Sigmoid colon (tissue), 4 donors: ENCODE results near the gene ANKRD27.

Experiments used
- POLR2A ChIP-seq, 2 donors: fragments of 450-650 bp; IDR thresholded peaks; one replicate each; pipeline ENCODE4 v1.6.1; 2016; ENCODE audit warnings: antibody characterized with exemption in 2 of 2, mild to moderate bottlenecking in 2 of 2, moderate library complexity in 2 of 2
- POLR2AphosphoS5 ChIP-seq, 4 donors: sonication (generic); formaldehyde crosslinking; IDR thresholded peaks; one replicate each; pipeline ENCODE4 v1.6.1; 2017; ENCODE audit warnings: antibody characterized with exemption in 4 of 4
- TF ChIP-seq, protein P1 (sequence below), 4 experiments: fragments of 450-650 bp in 3 of 4; fragments of 200-600 bp in 1 of 4; IDR thresholded peaks; one replicate each; pipeline ENCODE4 v1.5.1; 2016 to 2019; ENCODE audit warnings: antibody characterized with exemption in 4 of 4, mild to moderate bottlenecking in 3 of 4, moderate library complexity in 2 of 4

DNA sequence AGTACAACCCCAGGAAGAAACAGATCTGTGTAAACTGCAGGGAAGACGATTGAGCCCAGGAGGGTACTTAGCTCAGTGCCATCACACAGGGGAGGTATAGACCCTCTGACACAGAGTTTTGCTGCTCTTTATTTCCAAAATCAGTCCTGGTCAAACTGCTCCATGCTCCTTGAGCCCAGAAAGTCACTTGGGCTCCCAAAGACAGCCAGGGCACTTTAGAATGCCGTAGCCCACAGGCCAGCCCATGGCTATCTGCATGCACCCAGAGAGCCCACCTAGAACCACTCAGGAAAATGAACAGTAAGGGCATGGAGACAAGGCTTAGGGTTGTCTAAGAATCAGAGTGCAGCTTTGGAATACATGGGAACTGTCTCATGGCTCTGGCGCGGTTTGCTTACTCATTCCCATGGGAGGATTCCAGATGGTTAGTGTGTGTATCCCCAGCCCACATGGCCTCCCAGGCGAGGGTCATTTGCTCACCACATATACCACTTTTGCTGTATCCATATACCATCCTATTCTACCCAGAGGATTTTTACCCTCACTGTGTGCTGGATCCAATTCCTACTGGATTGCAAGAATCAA is 108.6 kb downstream of the ANKRD27 start:
- TF ChIP-seq, protein P1, sequence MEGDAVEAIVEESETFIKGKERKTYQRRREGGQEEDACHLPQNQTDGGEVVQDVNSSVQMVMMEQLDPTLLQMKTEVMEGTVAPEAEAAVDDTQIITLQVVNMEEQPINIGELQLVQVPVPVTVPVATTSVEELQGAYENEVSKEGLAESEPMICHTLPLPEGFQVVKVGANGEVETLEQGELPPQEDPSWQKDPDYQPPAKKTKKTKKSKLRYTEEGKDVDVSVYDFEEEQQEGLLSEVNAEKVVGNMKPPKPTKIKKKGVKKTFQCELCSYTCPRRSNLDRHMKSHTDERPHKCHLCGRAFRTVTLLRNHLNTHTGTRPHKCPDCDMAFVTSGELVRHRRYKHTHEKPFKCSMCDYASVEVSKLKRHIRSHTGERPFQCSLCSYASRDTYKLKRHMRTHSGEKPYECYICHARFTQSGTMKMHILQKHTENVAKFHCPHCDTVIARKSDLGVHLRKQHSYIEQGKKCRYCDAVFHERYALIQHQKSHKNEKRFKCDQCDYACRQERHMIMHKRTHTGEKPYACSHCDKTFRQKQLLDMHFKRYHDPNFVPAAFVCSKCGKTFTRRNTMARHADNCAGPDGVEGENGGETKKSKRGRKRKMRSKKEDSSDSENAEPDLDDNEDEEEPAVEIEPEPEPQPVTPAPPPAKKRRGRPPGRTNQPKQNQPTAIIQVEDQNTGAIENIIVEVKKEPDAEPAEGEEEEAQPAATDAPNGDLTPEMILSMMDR (IDR thresholded peaks at IDR 0.05): no peak
- TF ChIP-seq POLR2A (IDR thresholded peaks at IDR 0.05) (no peak), POLR2AphosphoS5 (IDR thresholded peaks at IDR 0.05) (no peak)
